Spleen (tissue), 7 donors: Measurements from ENCODE around the gene ITIH2.

ENCODE experiments used
- POLR2A ChIP-seq, 3 donors: fragments of 450-650 bp; IDR thresholded peaks; one replicate each; pipeline ENCODE4 v1.5.1; 2017; ENCODE audit warnings: antibody characterized with exemption in 3 of 3, mild to moderate bottlenecking in 1 of 3
- POLR2AphosphoS5 ChIP-seq, 3 donors: sonication (generic); formaldehyde crosslinking; IDR thresholded peaks; one replicate each; pipeline ENCODE4 v1.5.1; 2017; ENCODE audit warnings: antibody characterized with exemption in 3 of 3
- TF ChIP-seq, protein P1 (sequence below), 11 experiments: fragments of 200-600 bp in 7 of 11; fragments of 450-650 bp in 4 of 11; sonication (generic) in 4 of 11; IDR thresholded peaks in 8 of 11; conservative IDR thresholded peaks in 3 of 11; 1 replicate in 7 of 11; 2 replicates in 4 of 11; pipeline versions ENCODE4 v1.4.0 to v1.8.0; 2016 to 2021; ENCODE audit warnings: antibody characterized with exemption in 11 of 11, inconsistent platforms in 4 of 11, mild to moderate bottlenecking in 1 of 11
- donor health status: DM: no; HTN: no; CAD: no; lungs with moderate emphysema.
- donor health status: DM: no; HTN: no; CAD: no.
- donor health status: DM: no; HTN: no; CAD: no.

DNA sequence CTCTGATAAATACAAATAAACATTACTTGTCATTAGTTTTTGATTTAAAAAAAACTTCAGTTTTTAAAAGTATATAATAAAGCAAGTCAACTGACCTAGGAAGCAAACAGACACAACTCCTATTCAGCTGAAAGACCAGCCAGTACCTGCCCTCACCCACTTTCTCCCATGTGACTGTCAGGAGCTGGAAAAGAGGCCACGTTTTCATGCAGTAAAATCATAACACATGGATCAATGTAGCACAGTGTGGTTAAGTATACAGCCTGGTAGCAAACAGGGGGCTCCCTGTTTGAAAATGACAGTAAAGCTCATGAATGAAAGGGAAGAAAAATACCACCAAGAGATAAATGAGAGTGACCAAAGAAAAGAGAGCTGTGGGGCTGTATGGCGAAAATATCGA, 63.1 kb downstream of the ITIH2 start:
- TF ChIP-seq, protein P1, sequence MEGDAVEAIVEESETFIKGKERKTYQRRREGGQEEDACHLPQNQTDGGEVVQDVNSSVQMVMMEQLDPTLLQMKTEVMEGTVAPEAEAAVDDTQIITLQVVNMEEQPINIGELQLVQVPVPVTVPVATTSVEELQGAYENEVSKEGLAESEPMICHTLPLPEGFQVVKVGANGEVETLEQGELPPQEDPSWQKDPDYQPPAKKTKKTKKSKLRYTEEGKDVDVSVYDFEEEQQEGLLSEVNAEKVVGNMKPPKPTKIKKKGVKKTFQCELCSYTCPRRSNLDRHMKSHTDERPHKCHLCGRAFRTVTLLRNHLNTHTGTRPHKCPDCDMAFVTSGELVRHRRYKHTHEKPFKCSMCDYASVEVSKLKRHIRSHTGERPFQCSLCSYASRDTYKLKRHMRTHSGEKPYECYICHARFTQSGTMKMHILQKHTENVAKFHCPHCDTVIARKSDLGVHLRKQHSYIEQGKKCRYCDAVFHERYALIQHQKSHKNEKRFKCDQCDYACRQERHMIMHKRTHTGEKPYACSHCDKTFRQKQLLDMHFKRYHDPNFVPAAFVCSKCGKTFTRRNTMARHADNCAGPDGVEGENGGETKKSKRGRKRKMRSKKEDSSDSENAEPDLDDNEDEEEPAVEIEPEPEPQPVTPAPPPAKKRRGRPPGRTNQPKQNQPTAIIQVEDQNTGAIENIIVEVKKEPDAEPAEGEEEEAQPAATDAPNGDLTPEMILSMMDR (IDR thresholded peaks at IDR 0.05 in 8 of 11, conservative IDR thresholded peaks at IDR 0.05 in 3 of 11), result no peak
- TF ChIP-seq POLR2A (IDR thresholded peaks at IDR 0.05) (no peak), POLR2AphosphoS5 (IDR thresholded peaks at IDR 0.05) (no peak)
